Hematopoietic multipotent progenitor cell treated with erythropoietin and hydrocortisone succinate and interleukin-3 and kit ligand, for 17 days (in vitro differentiated cells): ENCODE results near the gene SF3B4.
"Not testable (repeated sequence)": the region's sequence is repeated elsewhere in the genome, so short reads cannot be mapped to it uniquely, and the experiment has no call there.

Source experiments
- DNase-seq: peaks from one replicate; pipeline ENCODE4 v3.0.0-alpha.2; 2015; ENCODE audit warnings: low spot score

Gene SF3B4

GRCh38 chr1:149927563-149928400 is at the start of gene SF3B4:
Gene SF3B4 (minus strand): TSS chr1:149927803. CDS start chr1:149927759, 44 bp downstream.
- peak; percentile 95 for DNase-seq

GRCh38 chr1:149977345-149977744 is 49.7 kb upstream of the SF3B4 start:
- no peak for DNase-seq

- DNase-seq = no peak
These were observed 44.9 kb upstream of the SF3B4 start for GRCh38 chr1:149972547-149972946.

GRCh38 chr1:149967646-149968045 is 40.0 kb upstream of the SF3B4 start:
- no peak for DNase-seq

- no peak for DNase-seq
These were observed 39.4 kb upstream of the SF3B4 start for GRCh38 chr1:149967041-149967440.

GRCh38 chr1:149966405-149966804 is 38.8 kb upstream of the SF3B4 start:
- DNase-seq = no peak

- DNase-seq = no peak
These were observed 37.8 kb upstream of the SF3B4 start for GRCh38 chr1:149965440-149965839.

GRCh38 chr1:149963358-149963757 is 35.8 kb upstream of the SF3B4 start:
- no peak for DNase-seq

GRCh38 chr1:149962736-149963135 is 35.1 kb upstream of the SF3B4 start:
- DNase-seq = no peak

- peak; percentile 79 for DNase-seq
These were observed 34.5 kb upstream of the SF3B4 start for GRCh38 chr1:149962039-149962647.

- DNase-seq = not testable (repeated sequence)
These were observed 29.9 kb upstream of the SF3B4 start for GRCh38 chr1:149957548-149957947.

GRCh38 chr1:149949911-149950310 is 22.3 kb upstream of the SF3B4 start:
- DNase-seq = no peak

GRCh38 chr1:149945206-149945605 is 17.6 kb upstream of the SF3B4 start:
- no peak for DNase-seq

GRCh38 chr1:149942885-149943284 is 15.3 kb upstream of the SF3B4 start:
- DNase-seq = no peak

GRCh38 chr1:149942207-149942606 is 14.6 kb upstream of the SF3B4 start:
- no peak for DNase-seq

GRCh38 chr1:149940427-149940826 is 12.8 kb upstream of the SF3B4 start:
- no peak for DNase-seq

GRCh38 chr1:149938668-149939003 is 11.0 kb upstream of the SF3B4 start:
- DNase-seq = not testable (repeated sequence)

- no peak for DNase-seq
These were observed 10.2 kb upstream of the SF3B4 start for GRCh38 chr1:149937759-149938158.

GRCh38 chr1:149936992-149937705 is 9.5 kb upstream of the SF3B4 start:
- no peak for DNase-seq

- no peak for DNase-seq
These were observed 8.8 kb upstream of the SF3B4 start, which contains the start of gene MTMR11 for GRCh38 chr1:149936170-149936991. Gene MTMR11 (minus strand): TSS chr1:149936879. CDS start chr1:149936647, 232 bp downstream.

GRCh38 chr1:149934356-149934755 is 6.8 kb upstream of the SF3B4 start:
- DNase-seq = no peak

GRCh38 chr1:149933208-149933607 is 5.6 kb upstream of the SF3B4 start:
- DNase-seq = no peak
